Upper lobe of left lung (tissue), 4 donors: Measurements from ENCODE around the gene CAB39.

ENCODE experiments used
- EP300 ChIP-seq, 4 donors: sonication (generic); formaldehyde crosslinking; IDR thresholded peaks; one replicate each; pipeline ENCODE4 v1.5.1; 2017; ENCODE audit warnings: antibody characterized with exemption in 4 of 4, control low read depth in 2 of 4
- POLR2A ChIP-seq, 4 donors: fragments of 450-650 bp; IDR thresholded peaks; one replicate each; pipeline ENCODE4 v1.5.1; 2016 to 2017; ENCODE audit warnings: antibody characterized with exemption in 4 of 4, mild to moderate bottlenecking in 2 of 4
- POLR2AphosphoS5 ChIP-seq, 2 donors: sonication (generic); formaldehyde crosslinking; IDR thresholded peaks; one replicate each; pipeline ENCODE4 v1.5.1; 2017; ENCODE audit warnings: antibody characterized with exemption in 2 of 2
- TF ChIP-seq, protein P1 (sequence below), 6 experiments: fragments of 450-650 bp in 4 of 6; fragments of 200-600 bp in 2 of 6; sonication (generic) in 2 of 6; IDR thresholded peaks; one replicate each; pipeline ENCODE4 v1.5.1; 2016 to 2019; ENCODE audit warnings: antibody characterized with exemption in 6 of 6

DNA sequence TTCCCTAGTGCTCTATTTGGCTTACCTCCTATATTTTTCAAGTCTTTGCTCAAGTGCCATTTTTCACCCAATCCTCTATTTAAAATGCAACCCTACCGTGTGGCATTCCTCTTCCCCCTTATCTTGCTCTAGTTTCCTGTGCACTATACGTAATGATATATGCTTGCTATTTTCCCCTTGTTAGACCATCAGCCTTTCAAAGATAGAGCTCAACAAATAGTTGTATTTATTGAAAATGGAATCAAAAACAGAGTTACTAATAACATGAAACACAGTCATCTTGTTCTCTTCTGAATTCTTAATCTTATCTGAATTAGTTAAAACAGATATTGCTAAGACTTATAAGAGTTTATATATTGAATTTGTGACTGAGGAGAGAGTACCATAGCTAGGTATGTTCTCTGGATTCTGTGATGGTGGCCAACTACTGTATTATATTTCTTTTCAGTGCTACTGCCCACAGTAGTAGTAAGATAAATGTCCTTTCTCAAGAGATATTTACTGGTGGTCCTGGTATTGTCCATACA, 55.3 kb downstream of the CAB39 start:
- TF ChIP-seq POLR2AphosphoS5 (IDR thresholded peaks at IDR 0.05) = no peak
- TF ChIP-seq, protein P1, sequence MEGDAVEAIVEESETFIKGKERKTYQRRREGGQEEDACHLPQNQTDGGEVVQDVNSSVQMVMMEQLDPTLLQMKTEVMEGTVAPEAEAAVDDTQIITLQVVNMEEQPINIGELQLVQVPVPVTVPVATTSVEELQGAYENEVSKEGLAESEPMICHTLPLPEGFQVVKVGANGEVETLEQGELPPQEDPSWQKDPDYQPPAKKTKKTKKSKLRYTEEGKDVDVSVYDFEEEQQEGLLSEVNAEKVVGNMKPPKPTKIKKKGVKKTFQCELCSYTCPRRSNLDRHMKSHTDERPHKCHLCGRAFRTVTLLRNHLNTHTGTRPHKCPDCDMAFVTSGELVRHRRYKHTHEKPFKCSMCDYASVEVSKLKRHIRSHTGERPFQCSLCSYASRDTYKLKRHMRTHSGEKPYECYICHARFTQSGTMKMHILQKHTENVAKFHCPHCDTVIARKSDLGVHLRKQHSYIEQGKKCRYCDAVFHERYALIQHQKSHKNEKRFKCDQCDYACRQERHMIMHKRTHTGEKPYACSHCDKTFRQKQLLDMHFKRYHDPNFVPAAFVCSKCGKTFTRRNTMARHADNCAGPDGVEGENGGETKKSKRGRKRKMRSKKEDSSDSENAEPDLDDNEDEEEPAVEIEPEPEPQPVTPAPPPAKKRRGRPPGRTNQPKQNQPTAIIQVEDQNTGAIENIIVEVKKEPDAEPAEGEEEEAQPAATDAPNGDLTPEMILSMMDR (IDR thresholded peaks at IDR 0.05) = no peak
- no peak for TF ChIP-seq POLR2A (IDR thresholded peaks at IDR 0.05)
- no peak for TF ChIP-seq EP300 (IDR thresholded peaks at IDR 0.05)
